Activated CD4-positive, CD25-positive, alpha-beta regulatory T cell treated with anti-CD3 and anti-CD28 coated beads, Interleukin-2, amount 50 U/mL, for 24 hours (primary cell): ENCODE measurements around the gene SRPK2.

Experiments used
- ATAC-seq, 2 donors: fragments of 150-1000 bp; cut with Tn5 transposase; one replicate each; pipeline ENCODE4 v1.10.0; 2021; ENCODE audit warnings: mild to moderate bottlenecking in 1 of 2, moderate library complexity in 1 of 2

SRPK2 gene

GRCh38 chr7:105187302-105188169, 201.2 kb downstream of the SRPK2 start:
- ATAC-seq: peak; percentile 55 to 59

- ATAC-seq: no peak
Observed at GRCh38 chr7:105185290-105186010, 203.3 kb downstream of the SRPK2 start.

- no peak for ATAC-seq
Observed at GRCh38 chr7:105180002-105180401, 208.7 kb downstream of the SRPK2 start.

- ATAC-seq: peak in 1 of 2 donors; percentile 21
Observed at GRCh38 chr7:105178928-105179541, 209.7 kb downstream of the SRPK2 start.

GRCh38 chr7:105178177-105178576, 210.5 kb downstream of the SRPK2 start:
- ATAC-seq: no peak

GRCh38 chr7:105177026-105177425, 211.7 kb downstream of the SRPK2 start:
- ATAC-seq: no peak

GRCh38 chr7:105173586-105173985, 215.1 kb downstream of the SRPK2 start:
- no peak for ATAC-seq

GRCh38 chr7:105164751-105165150, 224.0 kb downstream of the SRPK2 start:
- no peak for ATAC-seq

GRCh38 chr7:105163718-105164117, 225.0 kb downstream of the SRPK2 start:
- ATAC-seq: no peak

GRCh38 chr7:105161366-105161765, 227.4 kb downstream of the SRPK2 start:
- no peak for ATAC-seq

GRCh38 chr7:105157278-105157677, 231.4 kb downstream of the SRPK2 start:
- no peak for ATAC-seq

- no peak for ATAC-seq
Observed at GRCh38 chr7:105156731-105157130, 232.0 kb downstream of the SRPK2 start.

GRCh38 chr7:105154084-105154483, 234.6 kb downstream of the SRPK2 start:
- ATAC-seq: no peak

- no peak for ATAC-seq
Observed at GRCh38 chr7:105153531-105153930, 235.2 kb downstream of the SRPK2 start.

GRCh38 chr7:105151152-105151551, 237.6 kb downstream of the SRPK2 start:
- no peak for ATAC-seq

- peak in 1 of 2 donors; percentile 27 for ATAC-seq
Observed at GRCh38 chr7:105149827-105150226, 238.9 kb downstream of the SRPK2 start.

- ATAC-seq: no peak
Observed at GRCh38 chr7:105141068-105141467, 247.7 kb downstream of the SRPK2 start.

- ATAC-seq: no peak
Observed at GRCh38 chr7:105139381-105139780, 249.3 kb downstream of the SRPK2 start.

GRCh38 chr7:105137898-105138297, 250.8 kb downstream of the SRPK2 start:
- no peak for ATAC-seq

GRCh38 chr7:105136221-105136620, 252.5 kb downstream of the SRPK2 start:
- no peak for ATAC-seq

GRCh38 chr7:105133986-105134655, 254.6 kb downstream of the SRPK2 start:
- ATAC-seq: no peak

- no peak for ATAC-seq
Observed at GRCh38 chr7:105133358-105133757, 255.4 kb downstream of the SRPK2 start.

- no peak for ATAC-seq
Observed at GRCh38 chr7:105132835-105133234, 255.9 kb downstream of the SRPK2 start.
